GM12872 (cell line): ENCODE results near the gene SLC22A23.

Experiments
- TF ChIP-seq, protein P1 (sequence below): IDR thresholded peaks from 3 replicates; pipeline ENCODE4 v1.5.1; 2011; ENCODE audit warnings: low read depth, mild to moderate bottlenecking, low read length, moderate library complexity; ENCODE audit not compliant: insufficient read depth

Gene SLC22A23

DNA sequence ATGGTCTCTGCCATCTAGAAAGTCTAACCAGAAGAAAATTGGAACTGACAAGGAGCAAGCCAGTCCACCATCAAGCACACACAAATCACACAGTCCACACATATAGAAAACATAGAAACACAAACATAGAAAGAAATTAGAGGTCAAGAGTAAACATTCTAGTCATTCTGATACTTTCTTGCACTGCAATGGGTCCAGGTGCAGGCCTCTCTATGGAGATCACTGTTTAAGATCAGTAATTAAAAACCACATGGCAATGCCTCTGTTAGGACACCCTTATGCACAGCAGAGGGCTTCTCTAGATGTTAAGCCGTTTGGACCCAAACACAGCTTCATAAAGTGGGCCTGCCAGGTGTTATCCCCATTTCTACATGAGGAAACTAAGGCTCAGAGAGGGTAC is 42.8 kb upstream of the SLC22A23 start:
- TF ChIP-seq, protein P1, sequence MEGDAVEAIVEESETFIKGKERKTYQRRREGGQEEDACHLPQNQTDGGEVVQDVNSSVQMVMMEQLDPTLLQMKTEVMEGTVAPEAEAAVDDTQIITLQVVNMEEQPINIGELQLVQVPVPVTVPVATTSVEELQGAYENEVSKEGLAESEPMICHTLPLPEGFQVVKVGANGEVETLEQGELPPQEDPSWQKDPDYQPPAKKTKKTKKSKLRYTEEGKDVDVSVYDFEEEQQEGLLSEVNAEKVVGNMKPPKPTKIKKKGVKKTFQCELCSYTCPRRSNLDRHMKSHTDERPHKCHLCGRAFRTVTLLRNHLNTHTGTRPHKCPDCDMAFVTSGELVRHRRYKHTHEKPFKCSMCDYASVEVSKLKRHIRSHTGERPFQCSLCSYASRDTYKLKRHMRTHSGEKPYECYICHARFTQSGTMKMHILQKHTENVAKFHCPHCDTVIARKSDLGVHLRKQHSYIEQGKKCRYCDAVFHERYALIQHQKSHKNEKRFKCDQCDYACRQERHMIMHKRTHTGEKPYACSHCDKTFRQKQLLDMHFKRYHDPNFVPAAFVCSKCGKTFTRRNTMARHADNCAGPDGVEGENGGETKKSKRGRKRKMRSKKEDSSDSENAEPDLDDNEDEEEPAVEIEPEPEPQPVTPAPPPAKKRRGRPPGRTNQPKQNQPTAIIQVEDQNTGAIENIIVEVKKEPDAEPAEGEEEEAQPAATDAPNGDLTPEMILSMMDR = no peak

DNA sequence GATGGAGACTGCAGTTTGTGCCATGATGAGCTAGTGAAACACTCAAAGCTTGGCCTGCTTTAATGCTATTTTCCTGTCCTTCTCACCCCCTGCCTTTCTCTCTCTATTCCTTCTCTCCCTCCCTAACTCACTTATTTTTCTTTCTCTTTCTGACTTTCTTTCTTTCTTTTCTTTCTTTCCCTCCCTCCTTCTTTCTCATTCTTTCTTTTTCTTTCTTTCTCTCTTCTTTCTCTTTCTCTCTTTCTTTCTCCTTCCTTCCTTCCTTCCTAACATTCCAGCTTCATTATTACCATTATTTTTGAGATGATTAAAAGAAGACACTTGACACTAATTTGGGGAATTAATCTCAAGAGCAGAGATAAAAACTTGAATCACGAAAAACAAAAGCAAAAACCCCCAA is 39.5 kb upstream of the SLC22A23 start:
- TF ChIP-seq, protein P1 = no peak

- TF ChIP-seq, protein P1 = no peak
Measured at GRCh38 chr6:3494391-3495100, 37.7 kb upstream of the SLC22A23 start.

DNA sequence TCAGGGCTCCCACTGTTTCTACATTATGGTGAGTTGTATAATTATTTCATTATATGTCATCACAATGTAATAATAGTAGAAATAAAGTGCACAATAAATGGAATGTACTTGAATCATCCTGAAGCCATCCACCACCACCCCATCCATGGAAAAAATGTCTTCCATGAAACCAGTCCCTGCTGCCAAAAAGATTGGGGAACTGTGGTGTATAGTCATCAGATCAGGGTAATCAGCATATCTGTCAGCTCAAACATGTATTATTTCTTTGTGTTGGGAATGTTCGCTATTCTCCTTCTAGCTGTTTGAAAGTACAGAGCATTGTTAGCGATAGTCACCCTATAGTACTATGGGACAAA is 33.8 kb upstream of the SLC22A23 start:
- TF ChIP-seq, protein P1 = no peak

GRCh38 chr6:3489961-3490624 is 33.2 kb upstream of the SLC22A23 start:
- TF ChIP-seq, protein P1 = no peak

GRCh38 chr6:3489027-3489757 is 32.3 kb upstream of the SLC22A23 start:
- TF ChIP-seq, protein P1 = no peak

DNA sequence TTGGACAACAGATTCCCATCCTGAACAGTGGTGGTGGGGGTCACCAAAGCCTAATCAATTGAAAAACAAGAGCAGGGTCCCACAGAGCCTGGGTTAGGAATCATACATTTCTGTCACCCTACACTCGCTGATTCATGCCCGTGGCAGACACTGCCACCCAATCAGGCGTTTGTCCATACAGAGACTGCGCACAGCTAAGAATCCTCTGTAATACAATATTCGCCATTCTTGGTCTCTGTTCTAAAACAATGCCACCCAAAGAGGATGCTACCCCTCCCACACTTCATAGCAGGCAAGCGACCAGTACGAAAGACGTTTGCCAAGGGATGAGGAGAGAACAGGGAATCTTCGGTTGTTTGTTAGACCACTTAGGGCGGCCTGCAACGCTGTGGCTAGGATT is 28.1 kb upstream of the SLC22A23 start:
- TF ChIP-seq, protein P1 = no peak
